GM18505 (cell line): ENCODE data around the gene NOS3.

Experiments
- ATAC-seq: cut with Tn5 transposase; IDR thresholded peaks from one replicate; pipeline ENCODE4 v1.9.1; 2021; ENCODE audit not compliant: unreplicated experiment
- POLR2A ChIP-seq: IDR thresholded peaks from 4 replicates; pipeline ENCODE4 v1.6.1; 2011; ENCODE audit warnings: borderline replicate concordance; ENCODE audit not compliant: insufficient read depth, insufficient read length; ENCODE audit errors: extremely low read depth

The NOS3 gene

DNA sequence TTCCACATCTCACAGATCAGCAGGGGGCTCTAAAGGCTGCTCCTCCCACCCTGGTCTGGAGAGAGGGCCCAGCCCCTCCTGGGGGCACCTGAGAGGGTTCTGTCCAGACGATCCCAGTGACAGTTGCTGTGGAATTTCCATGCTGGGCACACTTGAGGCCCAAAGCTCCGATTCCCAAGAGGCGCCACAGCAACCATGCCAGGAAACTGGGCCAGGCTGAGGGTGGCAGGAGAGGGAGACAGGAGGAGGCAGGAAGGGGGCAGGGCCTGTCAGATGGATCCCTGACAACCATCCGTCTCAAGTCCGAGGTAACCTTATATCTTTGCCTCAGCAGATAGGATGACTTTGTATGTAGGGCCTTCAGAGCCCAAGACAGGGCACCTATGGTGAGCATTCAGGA, 4.3 kb upstream of the NOS3 start:
- no peak for TF ChIP-seq POLR2A
- ATAC-seq: no peak

GRCh38 chr7:150988230-150989226, 2.3 kb upstream of the NOS3 start:
- no peak for ATAC-seq
- TF ChIP-seq POLR2A: no peak

- no peak for TF ChIP-seq POLR2A
- no peak for ATAC-seq
Measured at GRCh38 chr7:150989456-150989855, 1.4 kb upstream of the NOS3 start.

DNA sequence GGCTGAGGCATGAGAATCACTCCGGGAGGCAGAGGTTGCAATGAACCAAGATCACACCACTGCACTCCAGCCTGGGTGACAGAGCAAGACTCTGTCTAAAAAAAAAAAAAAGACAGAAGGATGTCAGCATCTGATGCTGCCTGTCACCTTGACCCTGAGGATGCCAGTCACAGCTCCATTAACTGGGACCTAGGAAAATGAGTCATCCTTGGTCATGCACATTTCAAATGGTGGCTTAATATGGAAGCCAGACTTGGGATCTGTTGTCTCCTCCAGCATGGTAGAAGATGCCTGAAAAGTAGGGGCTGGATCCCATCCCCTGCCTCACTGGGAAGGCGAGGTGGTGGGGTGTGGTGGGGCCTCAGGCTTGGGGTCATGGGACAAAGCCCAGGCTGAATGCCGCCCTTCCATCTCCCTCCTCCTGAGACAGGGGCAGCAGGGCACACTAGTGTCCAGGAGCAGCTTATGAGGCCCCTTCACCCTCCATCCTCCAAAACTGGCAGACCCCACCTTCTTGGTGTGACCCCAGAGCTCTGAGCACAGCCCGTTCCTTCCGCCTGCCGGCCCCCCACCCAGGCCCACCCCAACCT, 1.3 kb downstream of the NOS3 start:
- ATAC-seq: no peak
- no peak for TF ChIP-seq POLR2A

DNA sequence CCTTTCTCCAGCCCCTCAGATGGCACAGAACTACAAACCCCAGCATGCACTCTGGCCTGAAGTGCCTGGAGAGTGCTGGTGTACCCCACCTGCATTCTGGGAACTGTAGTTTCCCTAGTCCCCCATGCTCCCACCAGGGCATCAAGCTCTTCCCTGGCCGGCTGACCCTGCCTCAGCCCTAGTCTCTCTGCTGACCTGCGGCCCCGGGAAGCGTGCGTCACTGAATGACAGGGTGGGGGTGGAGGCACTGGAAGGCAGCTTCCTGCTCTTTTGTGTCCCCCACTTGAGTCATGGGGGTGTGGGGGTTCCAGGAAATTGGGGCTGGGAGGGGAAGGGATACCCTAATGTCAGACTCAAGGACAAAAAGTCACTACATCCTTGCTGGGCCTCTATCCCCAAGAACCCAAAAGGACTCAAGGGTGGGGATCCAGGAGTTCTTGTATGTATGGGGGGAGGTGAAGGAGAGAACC, 2.1 kb downstream of the NOS3 start:
- ATAC-seq: no peak
- no peak for TF ChIP-seq POLR2A

DNA sequence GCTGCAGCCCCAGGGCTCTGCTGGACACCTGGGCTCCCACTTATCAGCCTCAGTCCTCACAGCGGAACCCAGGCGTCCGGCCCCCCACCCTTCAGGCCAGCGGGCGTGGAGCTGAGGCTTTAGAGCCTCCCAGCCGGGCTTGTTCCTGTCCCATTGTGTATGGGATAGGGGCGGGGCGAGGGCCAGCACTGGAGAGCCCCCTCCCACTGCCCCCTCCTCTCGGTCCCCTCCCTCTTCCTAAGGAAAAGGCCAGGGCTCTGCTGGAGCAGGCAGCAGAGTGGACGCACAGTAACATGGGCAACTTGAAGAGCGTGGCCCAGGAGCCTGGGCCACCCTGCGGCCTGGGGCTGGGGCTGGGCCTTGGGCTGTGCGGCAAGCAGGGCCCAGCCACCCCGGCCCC, 2.7 kb downstream of the NOS3 start:
- TF ChIP-seq POLR2A: no peak
- no peak for ATAC-seq

- ATAC-seq: no peak
- no peak for TF ChIP-seq POLR2A
Measured at GRCh38 chr7:150994141-150994837, 3.5 kb downstream of the NOS3 start.

DNA sequence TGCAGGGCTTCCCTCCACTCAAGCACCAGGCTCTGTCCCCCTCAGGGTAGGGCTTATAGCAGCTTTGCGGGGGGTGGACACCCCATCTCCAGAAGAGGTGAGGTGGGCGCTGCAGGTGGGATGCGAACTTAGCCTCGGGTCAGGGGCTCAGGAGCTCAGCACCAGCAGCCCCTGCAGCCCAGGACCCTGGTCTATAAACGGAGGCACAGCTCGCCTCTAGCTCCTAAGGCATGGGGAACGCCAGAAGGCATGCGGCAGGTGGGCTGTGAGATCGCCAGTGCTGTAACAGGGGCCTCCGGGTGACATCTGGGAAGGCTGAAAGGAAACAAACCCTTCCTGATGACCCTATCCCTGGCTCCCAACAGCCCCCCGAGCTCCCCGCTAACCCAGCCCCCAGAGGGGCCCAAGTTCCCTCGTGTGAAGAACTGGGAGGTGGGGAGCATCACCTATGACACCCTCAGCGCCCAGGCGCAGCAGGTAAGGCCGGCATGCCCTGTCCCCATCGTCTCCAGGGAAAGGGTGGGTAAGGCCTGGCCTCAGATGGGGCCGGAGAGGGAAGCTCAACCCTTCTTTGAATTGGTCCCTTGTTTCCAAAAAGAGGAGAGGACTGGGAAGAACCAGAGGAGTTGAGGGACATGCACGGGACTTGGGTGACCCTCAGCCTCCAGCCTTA, 4.2 kb downstream of the NOS3 start:
- no peak for ATAC-seq
- no peak for TF ChIP-seq POLR2A

DNA sequence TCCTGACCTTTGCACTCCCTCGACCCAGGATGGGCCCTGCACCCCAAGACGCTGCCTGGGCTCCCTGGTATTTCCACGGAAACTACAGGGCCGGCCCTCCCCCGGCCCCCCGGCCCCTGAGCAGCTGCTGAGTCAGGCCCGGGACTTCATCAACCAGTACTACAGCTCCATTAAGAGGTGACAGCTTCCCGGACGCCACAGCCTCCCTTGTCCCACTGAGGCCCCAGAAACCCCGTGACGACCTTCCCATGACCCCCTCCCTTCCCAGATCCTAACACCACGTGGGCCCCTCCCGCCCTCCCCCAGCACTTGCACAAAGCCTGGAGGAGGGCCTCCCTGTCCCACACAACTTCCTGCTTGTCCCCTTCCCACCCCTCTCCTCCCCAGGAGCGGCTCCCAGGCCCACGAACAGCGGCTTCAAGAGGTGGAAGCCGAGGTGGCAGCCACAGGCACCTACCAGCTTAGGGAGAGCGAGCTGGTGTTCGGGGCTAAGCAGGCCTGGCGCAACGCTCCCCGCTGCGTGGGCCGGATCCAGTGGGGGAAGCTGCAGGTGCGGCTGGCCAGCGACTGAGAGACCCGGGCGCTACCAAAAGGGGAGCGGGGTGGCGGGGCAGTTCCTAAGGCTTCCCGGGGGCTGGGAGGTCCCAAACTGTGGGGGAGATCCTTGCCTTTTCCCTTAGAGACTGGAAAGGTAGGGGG, 5.7 kb downstream of the NOS3 start:
- no peak for ATAC-seq
- TF ChIP-seq POLR2A: no peak

GRCh38 chr7:150997075-150997511, 6.3 kb downstream of the NOS3 start:
- no peak for TF ChIP-seq POLR2A
- ATAC-seq: no peak

- TF ChIP-seq POLR2A: no peak
- ATAC-seq: no peak
Measured at GRCh38 chr7:150997817-150998216, 7.0 kb downstream of the NOS3 start.

DNA sequence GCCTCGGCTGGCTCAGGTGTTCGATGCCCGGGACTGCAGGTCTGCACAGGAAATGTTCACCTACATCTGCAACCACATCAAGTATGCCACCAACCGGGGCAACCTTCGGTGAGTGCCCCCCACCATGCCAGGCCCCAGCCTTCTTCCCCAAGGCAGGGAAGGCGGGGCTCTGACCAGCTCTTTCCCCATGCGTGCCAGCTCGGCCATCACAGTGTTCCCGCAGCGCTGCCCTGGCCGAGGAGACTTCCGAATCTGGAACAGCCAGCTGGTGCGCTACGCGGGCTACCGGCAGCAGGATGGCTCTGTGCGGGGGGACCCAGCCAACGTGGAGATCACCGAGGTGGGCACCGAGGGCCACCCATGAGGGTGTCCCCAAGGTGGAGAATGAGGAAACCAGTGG, 7.5 kb downstream of the NOS3 start:
- TF ChIP-seq POLR2A: no peak
- no peak for ATAC-seq
